Trophoblast cell (in vitro differentiated cells and primary cell): ENCODE results near the gene TSC2.

ENCODE experiments used
- DNase-seq, 2 donors: peaks; one replicate each; pipeline ENCODE4 v3.0.0-alpha.2; 2016
- H2AFZ ChIP-seq: 2 replicates; pipeline ENCODE4 v1.6.1; 2013; ENCODE audit warnings: low read length, moderate library complexity, mild to moderate bottlenecking; ENCODE audit not compliant: insufficient read depth, poor library complexity
- H2AK5ac ChIP-seq: 2 replicates; pipeline ENCODE4 v1.6.1; 2013; ENCODE audit warnings: mild to moderate bottlenecking, low read length
- H2BK120ac ChIP-seq: 2 replicates; pipeline ENCODE4 v1.6.1; 2013; ENCODE audit warnings: low read length, mild to moderate bottlenecking, moderate library complexity; ENCODE audit not compliant: insufficient read depth, poor library complexity
- H2BK12ac ChIP-seq: 2 replicates; pipeline ENCODE4 v1.6.1; 2013; ENCODE audit warnings: mild to moderate bottlenecking, low read length, moderate library complexity
- H2BK5ac ChIP-seq: 2 replicates; pipeline ENCODE4 v1.6.1; 2013; ENCODE audit warnings: low read length, low read depth, moderate library complexity, mild to moderate bottlenecking; ENCODE audit not compliant: poor library complexity
- H3K14ac ChIP-seq: 2 replicates; pipeline ENCODE4 v1.6.1; 2013; ENCODE audit warnings: mild to moderate bottlenecking, low read length
- H3K18ac ChIP-seq: 2 replicates; pipeline ENCODE4 v1.6.1; 2013; ENCODE audit warnings: mild to moderate bottlenecking, low read length
- H3K23ac ChIP-seq: 2 replicates; pipeline ENCODE4 v1.6.1; 2013; ENCODE audit warnings: low read length
- H3K27ac ChIP-seq: 2 replicates; pipeline ENCODE4 v1.5.1; 2013; ENCODE audit warnings: low read depth, mild to moderate bottlenecking, inconsistent platforms, low read length, moderate library complexity
- H3K27me3 ChIP-seq: 2 replicates; pipeline ENCODE4 v1.6.1; 2013; ENCODE audit warnings: inconsistent platforms, mild to moderate bottlenecking, low read length, moderate library complexity; ENCODE audit not compliant: insufficient read depth
- H3K36me3 ChIP-seq, 2 experiments: 1 replicate in 1 of 2; 2 replicates in 1 of 2; pipeline ENCODE4 v1.6.1; 2013; ENCODE audit warnings: low read length in 2 of 2, mild to moderate bottlenecking in 2 of 2, moderate library complexity in 1 of 2; ENCODE audit not compliant: insufficient read depth in 2 of 2, control insufficient read depth in 1 of 2
- H3K4ac ChIP-seq: 2 replicates; pipeline ENCODE4 v1.6.1; 2013; ENCODE audit warnings: low read depth, mild to moderate bottlenecking, low read length, moderate library complexity
- H3K4me1 ChIP-seq, 2 experiments: 1 replicate in 1 of 2; 2 replicates in 1 of 2; pipeline ENCODE4 v1.6.1; 2013; ENCODE audit warnings: low read length in 2 of 2, mild to moderate bottlenecking in 2 of 2, moderate library complexity in 1 of 2; ENCODE audit not compliant: insufficient read depth in 2 of 2, control insufficient read depth in 1 of 2
- H3K4me2 ChIP-seq: 2 replicates; pipeline ENCODE4 v1.6.1; 2013; ENCODE audit warnings: inconsistent platforms, mild to moderate bottlenecking, low read length, moderate library complexity
- H3K4me3 ChIP-seq: 2 replicates; pipeline ENCODE4 v1.5.1; 2013; ENCODE audit warnings: mild to moderate bottlenecking, low read depth, low read length, inconsistent platforms
- H3K79me1 ChIP-seq: one replicate; pipeline ENCODE4 v1.6.1; 2013; ENCODE audit warnings: low read length
- H3K79me2 ChIP-seq: 2 replicates; pipeline ENCODE4 v1.6.1; 2013; ENCODE audit warnings: low read length, mild to moderate bottlenecking; ENCODE audit not compliant: control insufficient read depth, insufficient read depth, poor library complexity
- H3K9ac ChIP-seq: 2 replicates; pipeline ENCODE4 v1.6.1; 2013; ENCODE audit warnings: mild to moderate bottlenecking, low read length
- H3K9me3 ChIP-seq: 2 replicates; pipeline ENCODE4 v1.6.1; 2013; ENCODE audit warnings: low read depth, mild to moderate bottlenecking, control low read depth, inconsistent platforms, low read length; ENCODE audit not compliant: insufficient read depth
- H4K12ac ChIP-seq: 2 replicates; pipeline ENCODE4 v1.6.1; 2013; ENCODE audit warnings: low read depth, mild to moderate bottlenecking, low read length, moderate library complexity
- H4K8ac ChIP-seq: 2 replicates; pipeline ENCODE4 v1.6.1; 2013; ENCODE audit warnings: low read depth, mild to moderate bottlenecking, low read length, moderate library complexity
- H4K91ac ChIP-seq: one replicate; pipeline ENCODE4 v1.6.1; 2013; ENCODE audit warnings: low read depth, mild to moderate bottlenecking, low read length, moderate library complexity
- WGBS: extraction: QIAGEN DNeasy Blood & Tissue Kit; methylation state at CpG from one replicate; pipeline ENCODE4 v1.1.7; 2013; ENCODE audit warnings: missing lambda C conversion rate; ENCODE audit not compliant: insufficient read length, insufficient coverage; ENCODE audit errors: extremely low coverage; 5-methylcytosine and 5-hydroxymethylcytosine counted together

TSC2 gene

GRCh38 chr16:2071454-2072202 lies 23.8 kb downstream of the TSC2 start:
- no peak overlapping the region for H2AFZ ChIP-seq
- no peaks in the 10 kb centered on the region for H3K4me1 ChIP-seq
- H3K79me1 ChIP-seq, result no peaks in the 10 kb centered on the region
- no peaks in the 10 kb centered on the region for H3K27me3 ChIP-seq
- H3K4me2 ChIP-seq, result no peak overlapping the region
- no peak overlapping the region for H3K9ac ChIP-seq
- no peaks in the 10 kb centered on the region for H3K79me2 ChIP-seq
- no peak overlapping the region for H2BK12ac ChIP-seq
- H2AK5ac ChIP-seq, result no peak overlapping the region
- no peak for DNase-seq
- no peak overlapping the region for H3K18ac ChIP-seq
- H4K8ac ChIP-seq, result no peak overlapping the region
- H3K4me3 ChIP-seq, result no peak overlapping the region
- no peak overlapping the region for H3K4ac ChIP-seq
- no peak overlapping the region for H3K14ac ChIP-seq
- H3K9me3 ChIP-seq, result peaks cover 2% of the 10 kb centered on the region
- H4K91ac ChIP-seq, result no peak overlapping the region
- WGBS, result no CpG with 5 or more reads among the region's 34 CpGs
- peaks cover 69 to 72% of the 10 kb centered on the region in 2 experiments for H3K36me3 ChIP-seq
- H4K12ac ChIP-seq, result no peak overlapping the region
- no peak overlapping the region for H3K27ac ChIP-seq
- no peak overlapping the region for H2BK120ac ChIP-seq
- H3K23ac ChIP-seq, result no peak overlapping the region
- no peak overlapping the region for H2BK5ac ChIP-seq

- Histone ChIP-seq H2AK5ac (no peak overlapping the region), H3K4me3 (no peak overlapping the region), H3K27ac (no peak overlapping the region), H3K9ac (no peak overlapping the region), H3K23ac (no peak overlapping the region), H3K18ac (no peak overlapping the region), H3K4ac (no peak overlapping the region), H4K12ac (no peak overlapping the region), H3K4me2 (no peak overlapping the region), H3K79me1 (no peaks in the 10 kb centered on the region), H3K14ac (no peak overlapping the region), H3K4me1 (no peaks in the 10 kb centered on the region), H4K8ac (no peak overlapping the region), H2BK5ac (no peak overlapping the region), H3K36me3 (peaks cover 69 to 78% of the 10 kb centered on the region in 2 experiments), H3K9me3 (peaks cover 2% of the 10 kb centered on the region), H4K91ac (no peak overlapping the region), H3K27me3 (no peaks in the 10 kb centered on the region), H2AFZ (no peak overlapping the region), H2BK120ac (no peak overlapping the region), H2BK12ac (no peak overlapping the region), H3K79me2 (no peaks in the 10 kb centered on the region)
- WGBS, result no CpG with 5 or more reads among the region's 8 CpGs
- no peak for DNase-seq
Measured at GRCh38 chr16:2072926-2073325, 25.1 kb downstream of the TSC2 start.

- no CpG with 5 or more reads among the region's 20 CpGs for WGBS
- Histone ChIP-seq H3K36me3 (peaks cover 71 to 81% of the 10 kb centered on the region in 2 experiments), H3K18ac (no peak overlapping the region), H2AK5ac (no peak overlapping the region), H4K8ac (no peak overlapping the region), H2BK5ac (no peak overlapping the region), H3K4ac (no peak overlapping the region), H2BK12ac (no peak overlapping the region), H3K14ac (no peak overlapping the region), H4K91ac (no peak overlapping the region), H2BK120ac (no peak overlapping the region), H3K4me1 (no peaks in the 10 kb centered on the region), H3K27ac (no peak overlapping the region), H3K23ac (no peak overlapping the region), H3K79me1 (no peaks in the 10 kb centered on the region), H3K27me3 (no peaks in the 10 kb centered on the region), H2AFZ (no peak overlapping the region), H3K79me2 (no peaks in the 10 kb centered on the region), H3K4me2 (no peak overlapping the region), H3K9ac (no peak overlapping the region), H3K9me3 (peaks cover 2% of the 10 kb centered on the region), H4K12ac (no peak overlapping the region), H3K4me3 (no peak overlapping the region)
- DNase-seq, result no peak
Measured at GRCh38 chr16:2074071-2074470, 26.3 kb downstream of the TSC2 start.

GRCh38 chr16:2075631-2076030 lies 27.8 kb downstream of the TSC2 start:
- no peak overlapping the region for H2AK5ac ChIP-seq
- no peak overlapping the region for H2AFZ ChIP-seq
- no peak overlapping the region for H3K9ac ChIP-seq
- H3K27ac ChIP-seq, result no peak overlapping the region
- H3K36me3 ChIP-seq, result peaks cover 75 to 85% of the 10 kb centered on the region in 2 experiments
- WGBS, result no CpG with 5 or more reads among the region's 24 CpGs
- H2BK5ac ChIP-seq, result no peak overlapping the region
- no peak for DNase-seq
- H3K18ac ChIP-seq, result no peak overlapping the region
- no peak overlapping the region for H3K14ac ChIP-seq
- no peak overlapping the region for H3K4ac ChIP-seq
- no peak overlapping the region for H4K12ac ChIP-seq
- H3K4me3 ChIP-seq, result no peak overlapping the region
- H3K27me3 ChIP-seq, result no peaks in the 10 kb centered on the region
- no peak overlapping the region for H4K8ac ChIP-seq
- H3K4me2 ChIP-seq, result no peak overlapping the region
- no peaks in the 10 kb centered on the region for H3K79me1 ChIP-seq
- H3K23ac ChIP-seq, result no peak overlapping the region
- H4K91ac ChIP-seq, result no peak overlapping the region
- H2BK12ac ChIP-seq, result no peak overlapping the region
- peaks cover 2% of the 10 kb centered on the region for H3K9me3 ChIP-seq
- no peak overlapping the region for H2BK120ac ChIP-seq
- H3K4me1 ChIP-seq, result no peaks in the 10 kb centered on the region
- no peaks in the 10 kb centered on the region for H3K79me2 ChIP-seq
